MM.1S (cell line): Measurements from ENCODE around the gene AMOTL1.

Source experiments
- DNase-seq: peaks from one replicate; pipeline ENCODE4 v3.0.0-alpha.2; 2015
- H2AFZ ChIP-seq: fragments of 300-600 bp; sonication (generic); 2 replicates; pipeline ENCODE4 v1.6.0; 2016; ENCODE audit warnings: antibody characterized with exemption, low read length
- H3F3A ChIP-seq: fragments of 300-600 bp; sonication (generic); 2 replicates; pipeline ENCODE4 v1.6.1; 2016; ENCODE audit warnings: mild to moderate bottlenecking, antibody characterized with exemption, low read length, moderate library complexity, mixed read lengths; ENCODE audit not compliant: insufficient read depth
- H3K27ac ChIP-seq: fragments of 300-600 bp; sonication (generic); 2 replicates; pipeline ENCODE4 v1.5.1; 2016; ENCODE audit warnings: mild to moderate bottlenecking, low read length
- H3K27me3 ChIP-seq: fragments of 300-600 bp; sonication (generic); replicated peaks from 2 replicates; pipeline ENCODE4 v1.6.0; 2016; ENCODE audit warnings: low read length; ENCODE audit not compliant: insufficient read depth
- H3K36me3 ChIP-seq: fragments of 300-600 bp; sonication (generic); replicated peaks from 2 replicates; pipeline ENCODE4 v1.6.1; 2016; ENCODE audit warnings: mild to moderate bottlenecking, low read length, mixed read lengths; ENCODE audit not compliant: insufficient read depth
- H3K4me1 ChIP-seq: fragments of 300-600 bp; sonication (generic); 2 replicates; pipeline ENCODE4 v1.6.1; 2016; ENCODE audit warnings: low read length, mixed read lengths
- H3K4me2 ChIP-seq: fragments of 300-600 bp; sonication (generic); 2 replicates; pipeline ENCODE4 v1.6.0; 2016; ENCODE audit warnings: low read depth, low read length
- H3K4me3 ChIP-seq: fragments of 300-600 bp; sonication (generic); 2 replicates; pipeline ENCODE4 v1.5.1; 2016; ENCODE audit warnings: low read length, mixed read lengths
- H3K79me2 ChIP-seq: fragments of 300-600 bp; sonication (generic); 2 replicates; pipeline ENCODE4 v1.6.1; 2016; ENCODE audit warnings: mixed run types, low read length, mixed read lengths
- H3K9ac ChIP-seq: fragments of 300-600 bp; sonication (generic); 2 replicates; pipeline ENCODE4 v1.6.1; 2016; ENCODE audit warnings: low read length, mixed read lengths
- H3K9me2 ChIP-seq: fragments of 300-600 bp; sonication (generic); replicated peaks from 2 replicates; pipeline ENCODE4 v1.6.1; 2016; ENCODE audit warnings: mild to moderate bottlenecking, low read length, mixed read lengths; ENCODE audit not compliant: insufficient read depth
- H3K9me3 ChIP-seq: fragments of 300-600 bp; sonication (generic); replicated peaks from 2 replicates; pipeline ENCODE4 v1.6.1; 2016; ENCODE audit warnings: mild to moderate bottlenecking, low read length, mixed read lengths; ENCODE audit not compliant: insufficient read depth
- H4K20me1 ChIP-seq: fragments of 300-600 bp; sonication (generic); 2 replicates; pipeline ENCODE4 v1.6.1; 2016; ENCODE audit warnings: mild to moderate bottlenecking, low read length, moderate library complexity, mixed read lengths; ENCODE audit not compliant: insufficient read depth
- CTCF ChIP-seq: fragments of 300-600 bp; sonication (generic); IDR thresholded peaks from 2 replicates; pipeline ENCODE4 v1.5.1; 2016; ENCODE audit warnings: antibody characterized with exemption, low read length, mixed read lengths
- EZH2 ChIP-seq: fragments of 300-600 bp; sonication (generic); optimal IDR thresholded peaks from 2 replicates; pipeline ENCODE3; 2017; ENCODE audit warnings: low read depth, mild to moderate bottlenecking, antibody characterized with exemption, low read length, mixed read lengths
- EZH2phosphoT487 ChIP-seq: fragments of 300-600 bp; sonication (generic); IDR thresholded peaks from 2 replicates; pipeline ENCODE4 v1.6.1; 2018; ENCODE audit warnings: antibody characterized with exemption, low read length

Gene AMOTL1

GRCh38 chr11:94857337-94857736, 89.2 kb downstream of the AMOTL1 start:
- Histone ChIP-seq H3K27me3 (no peaks in the 10 kb centered on the region), H3K9ac (no peak overlapping the region), H3K4me3 (no peak overlapping the region), H3F3A (no peaks in the 10 kb centered on the region), H3K9me2 (no peaks in the 10 kb centered on the region), H3K27ac (no peak overlapping the region), H2AFZ (no peak overlapping the region), H3K4me2 (no peak overlapping the region), H3K4me1 (no peaks in the 10 kb centered on the region), H3K9me3 (no peaks in the 10 kb centered on the region), H4K20me1 (no peaks in the 10 kb centered on the region), H3K36me3 (no peaks in the 10 kb centered on the region), H3K79me2 (no peaks in the 10 kb centered on the region)
- TF ChIP-seq EZH2phosphoT487, result no peak
- TF ChIP-seq EZH2, result no peak
- TF ChIP-seq CTCF, result no peak
- no peak for DNase-seq

- Histone ChIP-seq H3K79me2 (no peaks in the 10 kb centered on the region), H2AFZ (no peak overlapping the region), H3K9me3 (no peaks in the 10 kb centered on the region), H3F3A (no peaks in the 10 kb centered on the region), H3K4me3 (no peak overlapping the region), H3K4me2 (no peak overlapping the region), H3K36me3 (no peaks in the 10 kb centered on the region), H3K9me2 (no peaks in the 10 kb centered on the region), H3K27me3 (no peaks in the 10 kb centered on the region), H3K9ac (no peak overlapping the region), H3K4me1 (no peaks in the 10 kb centered on the region), H3K27ac (no peak overlapping the region), H4K20me1 (no peaks in the 10 kb centered on the region)
- DNase-seq, result no peak
- TF ChIP-seq EZH2phosphoT487 (no peak), CTCF (no peak), EZH2 (no peak)
These were observed 90.0 kb downstream of the AMOTL1 start for GRCh38 chr11:94858012-94858705.

GRCh38 chr11:94860333-94860732, 92.2 kb downstream of the AMOTL1 start:
- no peak for TF ChIP-seq EZH2phosphoT487
- no peak for TF ChIP-seq EZH2
- no peak for TF ChIP-seq CTCF
- no peak overlapping the region for H3K27ac ChIP-seq
- no peaks in the 10 kb centered on the region for H3K4me1 ChIP-seq
- H4K20me1 ChIP-seq, result no peaks in the 10 kb centered on the region
- no peaks in the 10 kb centered on the region for H3K9me3 ChIP-seq
- H3K9ac ChIP-seq, result no peak overlapping the region
- H3K4me3 ChIP-seq, result no peak overlapping the region
- H3K4me2 ChIP-seq, result no peak overlapping the region
- H3K36me3 ChIP-seq, result no peaks in the 10 kb centered on the region
- no peaks in the 10 kb centered on the region for H3F3A ChIP-seq
- H3K9me2 ChIP-seq, result no peaks in the 10 kb centered on the region
- no peaks in the 10 kb centered on the region for H3K79me2 ChIP-seq
- no peak for DNase-seq
- no peaks in the 10 kb centered on the region for H3K27me3 ChIP-seq
- no peak overlapping the region for H2AFZ ChIP-seq
